GM21723 (cell line): ENCODE measurements around the gene TAGLN.
"Not testable (repeated sequence)": the region's sequence is repeated elsewhere in the genome, so short reads cannot be mapped to it uniquely, and the experiment has no call there.

Experiments used
- ATAC-seq: cut with Tn5 transposase; IDR thresholded peaks from one replicate; pipeline ENCODE4 v1.9.1; 2021; ENCODE audit warnings: mild to moderate bottlenecking, moderate library complexity; ENCODE audit not compliant: unreplicated experiment

The TAGLN gene

DNA sequence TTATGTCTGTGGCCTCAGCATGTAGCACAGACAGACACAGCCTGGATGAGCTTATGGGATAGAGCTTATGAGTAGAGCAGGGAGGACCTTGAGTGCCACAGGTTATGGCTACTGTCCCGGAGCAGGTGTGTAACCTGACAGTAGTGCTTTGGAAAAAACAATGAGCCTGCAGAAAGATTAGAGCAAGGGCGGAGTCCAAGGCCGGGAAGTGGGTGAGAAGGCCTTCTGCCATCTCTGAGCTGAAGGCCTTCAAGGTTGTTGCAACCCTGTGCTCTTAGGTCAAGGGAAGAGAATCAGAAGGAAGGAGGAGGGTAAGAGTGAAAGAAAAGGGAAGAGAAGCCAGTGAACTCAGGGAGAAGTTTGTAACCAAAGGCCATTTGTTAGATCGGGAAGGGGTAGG lies 3.9 kb upstream of the TAGLN start:
- no peak for ATAC-seq

- no peak for ATAC-seq
Observed at GRCh38 chr11:117195761-117196160, 3.4 kb upstream of the TAGLN start.

GRCh38 chr11:117197006-117197405 lies 2.2 kb upstream of the TAGLN start:
- ATAC-seq, result no peak

GRCh38 chr11:117197516-117198456 lies 1.4 kb upstream of the TAGLN start:
- ATAC-seq, result no peak

DNA sequence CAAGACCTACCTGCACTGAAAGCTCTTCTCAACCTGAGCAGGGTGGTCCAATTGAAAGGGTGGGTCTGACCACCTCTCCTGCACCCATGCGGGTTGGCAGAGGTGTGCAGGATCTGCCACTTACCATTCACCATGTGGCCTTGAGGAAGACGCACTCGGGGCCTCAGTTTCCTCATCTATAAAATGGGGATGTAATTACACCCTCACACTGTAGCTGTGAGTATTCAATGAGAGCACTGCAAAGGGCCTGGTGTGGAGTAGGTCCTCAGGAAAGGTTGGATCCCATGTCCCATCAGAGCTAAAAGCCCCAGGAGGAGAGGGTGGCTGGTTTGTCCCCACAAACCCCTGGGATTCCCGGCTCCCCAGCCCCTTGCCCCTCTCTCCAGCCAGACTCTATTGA lies 557 bp upstream of the TAGLN start:
- no peak for ATAC-seq

GRCh38 chr11:117199916-117200812 lies 994 bp downstream of the TAGLN start:
- no peak for ATAC-seq

DNA sequence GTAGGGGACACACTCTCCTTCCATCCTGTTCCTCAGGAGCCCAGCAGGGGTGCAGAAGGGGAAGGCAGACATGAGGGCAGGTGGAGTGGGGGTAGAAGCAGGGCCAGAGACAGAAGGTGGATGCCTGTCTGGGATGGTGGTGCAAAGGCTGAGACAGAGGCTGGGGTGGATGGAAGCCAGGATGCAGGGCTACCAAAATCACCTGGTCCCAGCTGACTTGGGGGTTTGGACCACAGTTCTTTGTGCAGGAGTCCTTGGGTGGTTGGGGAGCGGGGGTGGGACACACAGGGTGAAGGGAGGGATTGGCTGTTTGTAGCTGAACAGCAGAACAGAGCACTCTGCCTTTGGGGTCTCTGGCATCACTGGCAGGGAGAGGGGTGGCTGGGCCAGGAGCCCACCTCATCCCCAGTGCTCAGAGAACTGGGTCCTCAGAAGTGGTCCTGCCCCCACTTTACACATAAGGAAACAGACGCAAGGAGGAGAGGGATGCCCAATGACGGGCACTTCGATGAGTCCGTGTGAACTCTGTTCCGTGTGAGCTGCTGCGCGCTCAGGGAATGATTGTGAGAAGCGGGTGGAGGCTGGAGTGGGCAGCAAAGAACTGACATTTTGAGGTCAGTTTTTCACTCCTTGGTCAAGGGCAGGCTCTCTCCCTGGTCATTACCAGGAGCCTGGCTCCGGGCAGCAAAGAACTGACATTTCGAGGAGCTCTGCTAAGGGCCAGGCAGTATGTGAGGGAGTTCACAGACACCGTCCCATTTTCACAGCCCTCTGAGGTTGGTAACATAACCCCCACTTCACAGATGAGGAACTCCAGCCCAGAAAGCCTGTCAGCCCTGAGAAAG lies 1.9 kb downstream of the TAGLN start:
- no peak for ATAC-seq

DNA sequence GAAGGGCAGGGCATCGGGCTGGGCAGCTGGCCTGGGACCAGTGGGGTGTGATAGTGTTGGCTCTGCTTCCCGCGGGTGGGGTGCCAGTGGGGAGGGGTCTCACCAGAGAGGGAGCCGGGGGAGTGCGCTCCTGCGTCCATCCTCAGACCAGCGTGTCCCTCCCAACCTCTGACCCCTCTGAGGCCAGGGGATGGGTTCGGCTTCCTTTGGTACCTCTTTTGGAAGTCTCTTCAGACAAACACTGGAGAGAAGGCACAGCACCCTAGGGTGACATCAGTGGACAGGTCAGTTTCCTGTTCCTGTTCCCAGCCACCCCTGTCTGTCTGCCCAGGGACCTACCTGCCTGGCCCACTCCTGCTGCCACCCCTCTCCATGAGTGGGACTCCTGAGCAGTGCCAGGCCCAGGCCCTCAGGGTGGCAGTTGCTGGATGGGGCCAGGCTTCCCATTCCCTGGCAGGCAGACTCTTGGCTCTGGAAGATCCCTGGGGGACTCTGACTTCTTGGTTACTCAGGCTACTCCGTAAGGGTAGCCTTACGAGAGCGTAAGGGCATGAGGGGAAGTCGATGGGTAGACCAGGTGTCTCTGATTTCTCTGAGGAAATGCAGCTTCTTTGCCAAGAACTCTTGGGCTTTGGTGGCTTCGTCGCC lies 2.6 kb downstream of the TAGLN start:
- ATAC-seq, result no peak

- ATAC-seq, result no peak
Observed at GRCh38 chr11:117202386-117203068, 3.4 kb downstream of the TAGLN start.

DNA sequence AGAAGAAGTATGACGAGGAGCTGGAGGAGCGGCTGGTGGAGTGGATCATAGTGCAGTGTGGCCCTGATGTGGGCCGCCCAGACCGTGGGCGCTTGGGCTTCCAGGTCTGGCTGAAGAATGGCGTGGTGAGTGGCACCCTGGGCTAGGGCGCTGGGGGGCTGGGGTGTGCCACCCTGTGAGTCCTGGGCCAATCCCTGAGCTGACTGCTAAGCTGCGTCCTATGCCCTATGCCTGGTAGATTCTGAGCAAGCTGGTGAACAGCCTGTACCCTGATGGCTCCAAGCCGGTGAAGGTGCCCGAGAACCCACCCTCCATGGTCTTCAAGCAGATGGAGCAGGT lies 3.9 kb downstream of the TAGLN start:
- ATAC-seq, result no peak

DNA sequence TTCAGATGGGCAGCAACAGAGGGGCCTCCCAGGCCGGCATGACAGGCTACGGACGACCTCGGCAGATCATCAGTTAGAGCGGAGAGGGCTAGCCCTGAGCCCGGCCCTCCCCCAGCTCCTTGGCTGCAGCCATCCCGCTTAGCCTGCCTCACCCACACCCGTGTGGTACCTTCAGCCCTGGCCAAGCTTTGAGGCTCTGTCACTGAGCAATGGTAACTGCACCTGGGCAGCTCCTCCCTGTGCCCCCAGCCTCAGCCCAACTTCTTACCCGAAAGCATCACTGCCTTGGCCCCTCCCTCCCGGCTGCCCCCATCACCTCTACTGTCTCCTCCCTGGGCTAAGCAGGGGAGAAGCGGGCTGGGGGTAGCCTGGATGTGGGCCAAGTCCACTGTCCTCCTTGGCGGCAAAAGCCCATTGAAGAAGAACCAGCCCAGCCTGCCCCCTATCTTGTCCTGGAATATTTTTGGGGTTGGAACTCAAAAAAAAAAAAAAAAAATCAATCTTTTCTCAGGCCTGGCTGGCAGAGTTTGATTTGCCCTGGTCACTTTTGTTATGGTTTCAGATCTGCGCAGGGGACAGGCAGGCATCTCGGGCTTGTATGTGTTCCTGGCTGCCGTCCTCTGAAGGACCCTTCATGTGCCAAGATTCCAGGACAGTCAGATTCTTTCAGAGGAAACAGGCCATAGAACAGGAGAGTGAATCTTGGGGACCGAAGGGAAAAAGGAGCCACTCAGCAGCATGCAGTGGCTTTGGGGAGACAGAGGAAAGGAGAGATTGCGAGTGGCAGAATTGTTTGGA lies 5.3 kb downstream of the TAGLN start:
- no peak for ATAC-seq

DNA sequence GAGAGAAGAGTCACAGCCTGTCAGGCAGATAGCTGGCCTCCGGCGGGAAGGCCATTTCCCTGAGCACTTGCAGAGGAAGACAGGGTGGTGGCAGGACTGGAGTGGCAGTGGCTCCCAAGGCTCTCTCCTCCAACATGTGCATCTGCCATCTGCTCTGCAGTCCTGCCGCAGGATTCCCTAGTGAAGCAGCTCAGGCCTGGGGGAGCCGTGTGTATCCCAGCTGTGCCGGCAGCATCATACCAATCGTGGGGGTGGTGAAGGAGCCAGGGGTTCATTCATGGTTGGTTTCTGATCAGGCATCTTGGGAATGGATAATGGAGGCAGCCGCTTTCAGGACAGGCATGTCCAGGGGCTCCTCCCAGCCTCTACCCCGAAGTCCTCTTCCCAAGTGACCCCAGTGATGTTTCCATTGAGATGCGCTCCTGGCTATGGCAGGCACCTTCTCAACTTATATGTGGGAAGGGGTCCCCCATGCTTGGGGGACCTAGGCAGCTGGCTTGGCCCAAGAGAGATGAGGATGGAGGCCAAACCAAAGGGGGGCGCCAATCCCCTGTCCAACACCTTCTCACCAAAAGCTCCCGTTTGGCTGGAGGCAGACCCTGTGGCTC lies 6.1 kb downstream of the TAGLN start:
- ATAC-seq, result no peak

DNA sequence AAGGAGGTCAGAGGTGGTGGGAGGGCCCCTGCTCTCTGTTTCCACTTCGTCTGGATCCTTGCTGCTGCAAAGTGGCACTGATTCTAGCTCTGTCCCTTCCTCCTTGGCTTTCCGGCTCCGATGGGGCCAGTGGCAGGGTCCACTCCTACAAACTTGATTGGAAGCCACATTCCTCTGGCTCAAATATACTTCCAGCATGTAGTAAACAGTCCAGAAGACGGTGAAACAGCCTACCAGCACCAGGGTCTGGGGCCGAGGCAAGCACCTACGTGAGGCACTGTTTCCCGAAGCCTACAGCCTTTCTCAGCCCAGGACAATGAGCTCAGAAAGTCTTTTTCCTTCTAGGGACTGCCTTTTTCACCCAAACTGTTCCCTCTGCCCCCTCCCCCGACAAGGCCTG lies 6.9 kb downstream of the TAGLN start:
- not testable (repeated sequence) for ATAC-seq

GRCh38 chr11:117206859-117207258 lies 7.7 kb downstream of the TAGLN start:
- not testable (repeated sequence) for ATAC-seq

- ATAC-seq, result not testable (repeated sequence)
Observed at GRCh38 chr11:117207481-117207880, 8.3 kb downstream of the TAGLN start.

DNA sequence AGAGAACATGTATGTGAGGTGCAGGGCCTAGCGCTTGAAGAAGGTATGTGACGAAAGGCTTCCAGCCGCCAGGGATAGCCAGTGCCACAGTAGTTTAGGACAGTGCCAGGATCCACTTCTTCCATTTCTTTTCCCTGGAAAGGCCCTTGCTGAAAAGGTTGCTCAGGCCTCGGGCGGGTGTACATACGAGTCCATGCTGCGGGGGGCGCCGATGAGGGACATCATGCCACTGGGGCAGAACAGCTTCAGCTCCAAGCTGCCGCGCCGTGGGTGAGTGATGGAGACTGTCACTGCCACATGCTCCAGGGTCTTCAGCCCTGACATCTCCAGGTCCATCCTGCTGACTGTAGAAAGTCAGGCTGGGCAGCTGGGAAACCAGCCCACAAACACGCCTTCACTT lies 9.5 kb downstream of the TAGLN start:
- not testable (repeated sequence) for ATAC-seq

DNA sequence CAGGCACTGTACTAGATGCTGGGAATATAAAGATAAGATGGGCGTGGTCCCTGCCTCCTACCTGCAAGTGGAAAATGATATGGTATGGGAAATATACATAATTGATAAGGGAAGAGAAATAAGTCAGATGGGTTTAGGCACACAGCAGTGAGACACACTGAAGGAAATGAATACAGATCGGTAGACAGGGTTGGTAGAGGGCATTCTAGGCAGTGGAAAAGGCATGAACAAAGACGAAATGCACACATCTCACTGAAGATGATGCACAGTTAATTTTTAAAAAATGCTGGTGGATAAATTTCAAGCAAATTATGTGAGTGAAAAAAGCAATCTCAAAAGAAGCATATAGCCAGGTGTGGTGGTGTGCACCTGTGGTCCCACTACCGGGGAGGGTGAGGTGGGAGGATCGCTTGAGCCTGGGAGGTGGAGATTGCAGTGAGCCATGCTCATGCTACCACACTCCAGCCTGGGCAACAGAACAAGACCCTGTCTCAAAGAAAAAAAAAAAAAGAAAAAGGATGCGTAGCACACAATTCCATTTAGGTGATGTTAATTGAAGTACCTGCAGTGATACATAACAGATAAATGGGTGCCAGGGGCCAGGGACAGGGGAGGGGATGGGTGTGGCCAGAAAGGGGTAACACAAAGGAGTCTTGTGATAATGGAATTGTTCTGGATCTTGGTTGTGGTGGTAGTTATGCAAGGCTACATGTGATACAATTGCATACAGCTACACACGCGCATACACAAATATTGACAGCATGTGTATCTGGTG lies 10.4 kb downstream of the TAGLN start:
- ATAC-seq, result not testable (repeated sequence)

DNA sequence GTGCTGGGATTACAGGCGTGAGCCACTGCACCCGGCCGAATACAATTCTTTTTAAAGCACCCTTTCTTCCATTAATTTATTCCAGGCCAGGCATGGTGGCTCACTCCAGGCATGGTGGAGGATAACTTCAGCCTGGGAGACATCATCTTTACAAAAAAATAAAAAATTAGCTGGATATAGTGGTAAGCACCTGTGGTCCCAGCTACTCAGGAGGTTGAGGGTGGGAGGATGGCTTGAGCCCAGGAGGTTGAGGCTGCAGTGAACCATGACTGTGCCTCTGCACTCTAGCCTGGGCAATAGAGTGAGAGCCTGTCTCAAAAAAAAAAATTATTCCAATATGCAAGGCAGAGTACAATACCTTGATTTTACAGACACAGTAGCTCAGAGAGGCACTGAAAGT lies 11.4 kb downstream of the TAGLN start:
- ATAC-seq, result no peak
